Left renal pelvis (tissue), 4 donors: Measurements from ENCODE around the gene CFAP46. TPM values are rescaled to one million over a fixed set of nuclear protein-coding genes. Genes with fewer than 3 reads are reported as not detected.

Experiments used
- DNase-seq, 4 donors: peaks; one replicate each; pipeline ENCODE4 v3.0.0-alpha.2; 2013; ENCODE audit warnings: low read depth in 4 of 4, low spot score in 3 of 4
- polyA plus RNA-seq, 4 donors: library from polyadenylated mRNA; unstranded; fragments of 120-200 nt; gene quantifications; one replicate each; pipeline ENCODE4 v1.2.1, GENCODE V29; 2013; ENCODE audit not compliant: insufficient read length in 4 of 4

CFAP46 gene
- polyA plus RNA-seq, 4 donors = 1.2 to 10.6 (median 8.3) TPM

DNA sequence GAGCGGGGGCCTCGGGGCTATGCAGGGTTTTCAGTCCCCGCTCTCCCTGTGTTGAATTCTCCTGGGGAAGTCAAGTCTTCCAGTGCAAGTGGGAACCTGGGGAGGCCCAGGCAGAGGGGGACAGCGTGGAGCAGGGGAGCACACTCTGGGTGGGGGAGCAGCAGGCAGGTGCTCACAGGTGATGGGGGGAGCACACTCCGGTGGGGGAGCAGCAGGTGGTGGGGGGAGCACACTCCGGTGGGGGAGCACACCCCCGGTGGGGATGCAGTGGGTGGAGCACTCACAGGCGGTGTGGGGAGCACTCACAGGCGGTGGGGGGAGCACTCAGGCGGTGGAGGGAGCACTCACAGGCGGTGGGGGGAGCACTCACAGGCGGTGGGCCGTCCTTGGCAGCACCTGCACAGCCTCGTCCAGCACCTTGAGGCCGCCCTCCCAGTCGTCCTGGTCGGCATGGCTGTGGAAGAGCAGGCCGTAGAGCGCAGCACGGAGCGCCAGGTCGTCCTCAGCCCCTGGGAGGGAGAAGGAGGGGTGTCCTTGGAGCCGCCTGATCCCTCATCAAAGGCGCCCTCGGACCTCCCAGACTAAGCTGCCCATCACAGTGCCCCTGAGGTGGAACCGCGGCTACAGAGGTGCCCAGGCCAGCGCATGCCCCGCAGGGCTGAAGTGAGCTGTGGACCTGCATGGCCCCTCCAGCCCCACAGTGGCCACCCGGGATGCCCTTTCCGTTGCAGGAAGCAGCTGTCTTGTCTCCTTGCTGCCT, 56.7 kb downstream of the CFAP46 start:
- no peak for DNase-seq

GRCh38 chr10:132884691-132885271, 57.6 kb downstream of the CFAP46 start:
- no peak for DNase-seq

- DNase-seq = no peak
Measured at GRCh38 chr10:132884041-132884440, 58.3 kb downstream of the CFAP46 start.

GRCh38 chr10:132883391-132883881, 58.9 kb downstream of the CFAP46 start:
- DNase-seq = no peak

GRCh38 chr10:132882069-132882951, 60.1 kb downstream of the CFAP46 start:
- DNase-seq = no peak

GRCh38 chr10:132881186-132881920, 61.0 kb downstream of the CFAP46 start:
- DNase-seq = no peak

GRCh38 chr10:132880128-132880981, 62.0 kb downstream of the CFAP46 start:
- DNase-seq = no peak

DNA sequence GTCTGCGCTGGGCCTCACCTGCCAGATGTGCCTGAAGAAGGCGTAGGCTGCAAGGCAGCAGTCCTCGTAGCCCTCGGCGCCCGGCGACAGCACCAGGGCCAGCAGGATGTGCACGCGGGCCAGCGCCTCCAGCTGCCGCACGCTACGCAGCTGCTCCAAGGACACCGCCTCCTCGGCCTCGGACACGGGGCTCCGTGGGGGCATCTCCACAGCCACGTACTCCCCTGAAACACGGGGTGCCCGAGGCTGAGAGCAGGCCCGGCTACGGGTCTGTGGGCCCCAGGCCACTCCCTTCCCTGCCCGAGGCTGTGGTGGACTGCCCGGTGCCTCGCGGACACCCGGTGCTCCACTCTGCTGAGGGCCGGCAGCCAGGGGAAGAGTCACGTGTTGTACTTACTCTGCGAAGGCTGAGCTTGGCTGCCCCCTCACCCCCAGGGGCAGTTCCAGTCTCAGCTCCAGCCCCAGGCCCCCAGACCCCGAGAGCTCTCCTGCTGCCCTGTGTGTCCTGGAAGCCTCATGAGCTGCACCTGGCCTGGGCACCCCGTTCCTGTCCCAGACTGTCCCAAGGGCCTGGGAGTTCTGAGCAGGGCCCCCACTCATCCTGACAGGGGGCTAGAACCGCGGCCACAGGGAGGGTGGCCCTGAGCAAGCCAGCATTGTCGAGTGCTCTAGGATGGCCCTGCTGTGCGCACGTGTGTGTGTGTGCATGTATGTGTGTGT, 62.8 kb downstream of the CFAP46 start:
- no peak for DNase-seq

DNA sequence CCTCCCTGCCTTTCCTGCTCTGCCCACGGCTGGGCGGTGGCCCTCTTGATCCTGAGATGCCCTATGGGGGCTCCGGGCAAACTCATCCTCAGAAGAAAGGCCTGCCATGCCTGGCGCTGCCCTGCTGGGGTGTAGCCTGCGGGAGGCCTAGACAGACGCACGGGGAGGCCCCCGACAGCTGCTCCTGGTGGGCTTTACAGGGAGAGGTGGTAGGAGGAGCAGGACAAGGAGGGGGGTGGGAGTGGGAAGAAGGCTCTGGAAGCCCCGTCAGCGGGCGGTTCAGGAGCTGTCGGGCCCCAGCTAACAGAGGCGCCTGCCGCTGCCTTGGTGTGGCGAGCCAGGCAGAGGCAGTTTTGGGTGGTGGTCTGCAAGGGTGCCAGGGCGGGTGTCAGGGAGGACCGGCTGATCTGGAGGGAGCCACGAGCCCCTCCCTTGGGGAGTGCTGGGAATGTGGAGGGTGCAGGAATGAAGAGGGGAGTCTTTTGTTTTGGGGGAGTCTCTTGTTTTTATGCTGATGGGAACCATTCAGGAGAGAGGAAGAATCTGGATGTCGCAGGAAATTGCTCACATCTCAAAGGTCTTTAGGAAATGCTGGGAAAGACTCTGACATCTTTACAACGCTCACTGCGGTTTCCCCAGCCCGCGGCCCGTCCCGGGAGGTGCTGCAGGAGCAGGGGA, 63.5 kb downstream of the CFAP46 start:
- no peak for DNase-seq

DNA sequence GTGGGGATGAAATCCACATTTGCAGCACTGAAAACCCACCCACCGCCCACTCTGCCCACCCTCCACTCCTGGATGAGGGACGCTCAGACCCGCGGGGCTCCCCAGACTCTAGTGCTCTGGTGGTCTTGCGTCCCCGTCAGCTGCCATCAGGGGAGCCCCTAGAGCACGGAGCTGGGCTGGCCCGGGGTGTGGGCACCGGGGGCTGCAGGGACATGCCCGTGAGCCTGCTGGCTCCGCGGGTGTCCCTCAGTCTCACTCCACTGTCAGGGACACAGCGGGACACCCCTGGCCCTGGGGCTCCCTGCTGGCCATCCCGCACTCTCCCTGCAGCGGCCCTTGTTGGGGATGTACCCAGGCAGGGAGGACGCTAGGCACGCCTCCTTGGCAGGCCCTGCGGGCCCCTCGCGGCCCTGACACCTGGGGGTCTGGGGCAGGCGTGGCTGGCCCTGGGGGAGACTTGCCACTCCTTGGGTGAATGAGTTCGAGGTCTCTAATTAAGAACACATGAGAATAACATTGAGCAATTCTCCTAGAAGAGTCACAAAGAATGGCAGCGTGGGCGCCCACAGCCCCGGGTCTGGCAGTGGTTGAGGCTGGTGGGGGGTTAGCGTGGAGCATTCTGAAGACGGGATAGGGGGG, 64.2 kb downstream of the CFAP46 start:
- no peak for DNase-seq

DNA sequence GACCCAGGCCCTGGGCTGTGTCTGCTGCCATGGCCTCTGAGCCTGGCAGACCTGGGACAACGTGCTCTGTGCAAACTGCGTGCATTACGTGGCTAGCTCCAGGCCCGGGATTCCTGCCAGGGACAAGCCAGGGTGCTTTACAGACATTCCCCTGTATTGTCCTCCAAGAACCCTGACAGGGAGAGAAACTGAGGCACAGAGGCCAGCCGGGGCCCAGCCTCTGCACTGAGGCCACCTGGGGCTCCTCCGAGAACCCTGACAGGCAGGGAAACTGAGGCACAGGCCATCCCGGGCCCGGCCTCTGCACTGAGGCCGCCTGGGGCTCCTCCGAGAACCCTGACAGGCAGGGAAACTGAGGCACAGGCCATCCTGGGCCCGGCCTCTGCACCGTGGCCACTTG, 64.9 kb downstream of the CFAP46 start:
- no peak for DNase-seq

DNA sequence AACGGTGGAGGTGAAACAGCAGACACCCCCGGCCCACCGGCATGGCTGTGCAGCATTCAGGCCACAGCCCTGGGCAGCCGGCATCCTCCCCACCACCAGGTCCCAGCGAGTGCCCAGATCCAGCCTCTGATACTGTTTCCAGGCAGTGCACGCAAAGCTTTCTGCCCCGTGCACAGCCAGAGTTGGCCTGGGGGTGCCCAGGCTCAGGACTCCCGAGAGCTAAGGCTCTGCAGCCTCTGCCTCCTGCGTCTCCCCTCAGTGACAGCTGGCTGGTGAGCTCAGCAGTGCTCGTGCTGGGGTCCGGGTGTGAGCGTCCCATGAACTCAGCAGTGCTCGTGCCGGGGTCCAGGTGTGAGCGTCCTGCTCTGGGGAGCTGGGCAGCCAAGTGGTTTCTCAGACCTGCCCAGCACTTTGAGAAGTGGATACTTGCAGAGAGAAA, 65.4 kb downstream of the CFAP46 start:
- no peak for DNase-seq

DNA sequence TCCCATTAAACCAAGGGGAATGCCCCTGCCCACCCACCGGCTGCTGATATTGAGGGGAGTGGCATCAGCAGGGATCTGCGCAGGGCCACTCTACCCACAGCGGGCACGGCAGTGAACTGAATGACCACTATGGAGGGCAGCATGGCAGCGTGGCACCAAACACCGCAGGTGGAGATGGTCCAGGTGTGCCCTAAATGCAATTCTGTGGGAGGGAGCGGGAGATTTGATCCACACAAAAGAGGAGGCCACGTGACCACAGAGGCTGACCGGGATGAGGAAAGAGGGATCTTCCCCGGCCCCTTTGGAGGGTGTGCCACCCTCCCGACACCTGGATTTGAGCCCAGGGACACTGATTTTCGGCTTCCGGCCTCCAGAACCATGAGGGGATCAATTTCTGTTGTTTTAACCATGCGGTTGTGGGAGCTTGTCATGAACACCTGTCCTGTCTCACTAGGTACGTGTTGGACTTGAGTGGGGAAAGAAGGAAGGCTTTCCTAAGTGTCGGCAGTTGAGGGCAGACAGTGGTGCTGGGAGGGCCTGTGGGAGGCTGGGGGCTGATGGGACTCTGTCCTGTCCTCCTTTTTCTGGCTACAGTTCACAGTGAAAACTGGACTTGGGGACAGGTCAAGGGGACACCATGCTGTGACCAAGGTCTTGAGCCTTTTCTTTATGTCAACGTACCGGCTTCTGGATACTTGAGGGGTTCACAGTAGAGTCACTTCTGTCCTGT, 66.1 kb downstream of the CFAP46 start:
- no peak for DNase-seq

DNA sequence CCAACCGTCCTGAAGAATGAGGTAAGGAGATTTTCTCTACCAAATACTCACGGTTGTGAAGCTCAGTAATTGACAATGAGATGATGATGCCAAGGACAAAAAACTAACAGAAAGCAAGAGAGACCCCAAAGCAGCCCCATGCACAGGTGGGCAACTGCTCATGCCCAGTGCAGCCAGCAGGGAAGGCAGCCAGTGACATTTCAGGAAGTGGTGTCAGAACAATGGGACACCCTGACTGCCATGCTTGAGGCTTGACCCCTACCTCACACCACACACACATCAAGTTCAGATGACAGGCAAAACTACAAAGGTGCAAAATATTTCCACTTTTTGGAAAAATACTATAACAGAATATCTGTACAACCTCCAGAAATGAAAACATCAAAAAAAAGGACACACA, 66.9 kb downstream of the CFAP46 start:
- no peak for DNase-seq

DNA sequence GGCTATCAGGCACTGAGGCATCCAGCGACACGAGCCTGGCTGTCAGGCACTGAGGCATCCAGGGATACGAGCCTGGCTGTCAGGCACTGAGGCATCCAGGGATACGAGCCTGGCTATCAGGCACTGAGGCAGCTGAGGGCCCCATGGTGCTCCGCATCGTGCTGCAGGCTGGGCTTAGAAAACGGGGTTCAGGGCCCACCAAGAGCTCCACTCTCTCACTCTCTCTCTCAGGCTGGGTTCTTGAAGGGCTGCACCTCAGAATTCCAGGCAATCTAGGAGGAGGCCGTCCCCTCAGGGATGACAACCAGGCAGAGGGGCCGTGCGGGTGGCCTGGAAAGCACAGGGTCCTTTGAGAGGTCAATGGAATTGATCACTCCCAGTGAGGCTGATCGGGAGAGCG, 69.0 kb downstream of the CFAP46 start:
- no peak for DNase-seq

- DNase-seq = no peak
Measured at GRCh38 chr10:132872658-132873057, 69.7 kb downstream of the CFAP46 start.

DNA sequence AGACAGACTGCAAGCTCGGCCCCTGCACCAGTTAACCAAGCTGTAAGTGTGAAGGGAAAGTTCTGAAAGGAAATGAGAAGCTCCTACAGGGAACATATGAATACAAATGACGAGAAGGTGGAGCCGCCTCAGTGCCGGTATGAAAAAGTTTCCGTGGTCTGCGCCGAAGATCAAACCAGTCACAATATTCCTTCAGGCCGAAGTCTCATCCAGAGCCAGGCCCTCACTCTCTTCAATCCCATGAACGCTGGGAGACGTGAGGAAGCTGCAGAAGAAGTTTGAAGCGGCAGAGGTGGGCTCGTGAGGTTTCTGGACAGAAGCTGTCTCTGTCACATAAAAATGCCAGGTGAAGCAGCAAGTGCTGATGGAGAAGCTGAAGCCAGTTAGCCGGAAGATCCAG, 71.9 kb downstream of the CFAP46 start:
- no peak for DNase-seq
